ENCODE measurements around the gene AXL. TPM values are rescaled to one million over a fixed set of nuclear protein-coding genes. Genes with fewer than 3 reads are reported as not detected.
"Not testable (repeated sequence)": the region's sequence is repeated elsewhere in the genome, so short reads cannot be mapped to it uniquely, and the experiment has no call there.

The AXL gene
- total RNA-seq, 2 donors from 2014 or later, result 27.3 to 81.4 TPM

- H3K4me3 ChIP-seq, result peak overlapping the region in 1 of 2 donors; percentile 37
- H3K9me3 ChIP-seq, result no peaks in the 10 kb centered on the region
- TF ChIP-seq, protein P1, sequence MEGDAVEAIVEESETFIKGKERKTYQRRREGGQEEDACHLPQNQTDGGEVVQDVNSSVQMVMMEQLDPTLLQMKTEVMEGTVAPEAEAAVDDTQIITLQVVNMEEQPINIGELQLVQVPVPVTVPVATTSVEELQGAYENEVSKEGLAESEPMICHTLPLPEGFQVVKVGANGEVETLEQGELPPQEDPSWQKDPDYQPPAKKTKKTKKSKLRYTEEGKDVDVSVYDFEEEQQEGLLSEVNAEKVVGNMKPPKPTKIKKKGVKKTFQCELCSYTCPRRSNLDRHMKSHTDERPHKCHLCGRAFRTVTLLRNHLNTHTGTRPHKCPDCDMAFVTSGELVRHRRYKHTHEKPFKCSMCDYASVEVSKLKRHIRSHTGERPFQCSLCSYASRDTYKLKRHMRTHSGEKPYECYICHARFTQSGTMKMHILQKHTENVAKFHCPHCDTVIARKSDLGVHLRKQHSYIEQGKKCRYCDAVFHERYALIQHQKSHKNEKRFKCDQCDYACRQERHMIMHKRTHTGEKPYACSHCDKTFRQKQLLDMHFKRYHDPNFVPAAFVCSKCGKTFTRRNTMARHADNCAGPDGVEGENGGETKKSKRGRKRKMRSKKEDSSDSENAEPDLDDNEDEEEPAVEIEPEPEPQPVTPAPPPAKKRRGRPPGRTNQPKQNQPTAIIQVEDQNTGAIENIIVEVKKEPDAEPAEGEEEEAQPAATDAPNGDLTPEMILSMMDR (IDR thresholded peaks at IDR 0.05), result no peak
- peaks cover 0 to 18% of the 10 kb centered on the region in 2 donors for H3K27me3 ChIP-seq
- no peak for DNase-seq (ENCODE audit: low spot score)
- H3K27ac ChIP-seq, result no peak overlapping the region
- H3K36me3 ChIP-seq, result no peaks in the 10 kb centered on the region
- H3K4me1 ChIP-seq, result peaks cover 0 to 12% of the 10 kb centered on the region in 2 donors
These were observed 24.9 kb upstream of the AXL start for GRCh38 chr19:41194157-41194552.

GRCh38 chr19:41195675-41196497 is 23.1 kb upstream of the AXL start:
- H3K4me1 ChIP-seq, result peaks cover 0 to 12% of the 10 kb centered on the region in 2 donors
- H3K36me3 ChIP-seq, result no peaks in the 10 kb centered on the region
- TF ChIP-seq, protein P1 (IDR thresholded peaks at IDR 0.05), result no peak
- no peak overlapping the region for H3K4me3 ChIP-seq
- no peak overlapping the region for H3K27ac ChIP-seq
- H3K27me3 ChIP-seq, result peaks cover 0 to 11% of the 10 kb centered on the region in 2 donors
- H3K9me3 ChIP-seq, result no peaks in the 10 kb centered on the region
- DNase-seq (ENCODE audit: low spot score), result no peak

- peaks cover 0 to under 1% of the 10 kb centered on the region in 2 donors for H3K27me3 ChIP-seq
- no peaks in the 10 kb centered on the region for H3K9me3 ChIP-seq
- no peak overlapping the region for H3K4me3 ChIP-seq
- DNase-seq (ENCODE audit: low spot score), result no peak
- H3K27ac ChIP-seq, result no peak overlapping the region
- no peaks in the 10 kb centered on the region for H3K4me1 ChIP-seq
- TF ChIP-seq, protein P1 (IDR thresholded peaks at IDR 0.05), result no peak
- no peaks in the 10 kb centered on the region for H3K36me3 ChIP-seq
These were observed 20.5 kb upstream of the AXL start for GRCh38 chr19:41198559-41198958.

GRCh38 chr19:41203371-41203770 is 15.7 kb upstream of the AXL start:
- H3K27ac ChIP-seq, result no peak overlapping the region
- H3K36me3 ChIP-seq, result no peaks in the 10 kb centered on the region
- TF ChIP-seq, protein P1 (IDR thresholded peaks at IDR 0.05), result no peak
- no peak for DNase-seq (ENCODE audit: low spot score)
- no peaks in the 10 kb centered on the region for H3K27me3 ChIP-seq
- no peaks in the 10 kb centered on the region for H3K4me1 ChIP-seq
- no peaks in the 10 kb centered on the region for H3K9me3 ChIP-seq
- no peak overlapping the region for H3K4me3 ChIP-seq

DNA sequence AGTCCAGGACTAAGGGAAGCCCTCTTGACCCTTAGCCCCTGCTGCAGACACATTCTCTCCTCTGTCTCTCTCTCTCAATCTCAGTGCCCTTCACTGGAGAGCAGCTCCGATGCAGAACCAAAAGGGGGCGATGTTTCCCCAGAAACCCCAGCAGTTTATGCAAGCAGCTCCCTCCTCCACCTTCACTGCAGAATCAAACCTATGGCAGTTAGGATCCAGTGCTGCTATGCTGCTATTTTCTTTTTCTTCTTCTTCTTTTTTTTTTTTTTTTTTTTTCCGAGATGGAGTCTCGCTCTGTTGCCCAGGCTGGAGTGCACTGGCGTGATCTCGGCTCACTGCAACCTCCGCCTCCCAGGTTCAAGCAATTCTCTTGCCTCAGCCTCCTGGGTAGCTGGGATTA is 14.7 kb upstream of the AXL start:
- H3K27ac ChIP-seq, H3K4me1 ChIP-seq, H3K36me3 ChIP-seq, H3K9me3 ChIP-seq, H3K4me3 ChIP-seq, H3K27me3 ChIP-seq: not testable (repeated sequence)
- DNase-seq (ENCODE audit: low spot score), result peak; percentile 86
- TF ChIP-seq, protein P1 (IDR thresholded peaks at IDR 0.05), result peak; percentile 57 to 81
